Lower leg skin (tissue), 3 donors: ENCODE measurements around the gene LYSMD2.

Experiments
- POLR2A ChIP-seq, 2 donors: fragments of 450-650 bp; IDR thresholded peaks; one replicate each; pipeline ENCODE4 v1.6.1; 2016 to 2017; ENCODE audit warnings: antibody characterized with exemption in 2 of 2, mild to moderate bottlenecking in 1 of 2, moderate library complexity in 1 of 2
- TF ChIP-seq, protein P1 (sequence below), 3 donors: fragments of 450-650 bp; IDR thresholded peaks; one replicate each; pipeline ENCODE4 v1.5.1; 2016; ENCODE audit warnings: antibody characterized with exemption in 3 of 3, mild to moderate bottlenecking in 3 of 3, moderate library complexity in 2 of 3

DNA sequence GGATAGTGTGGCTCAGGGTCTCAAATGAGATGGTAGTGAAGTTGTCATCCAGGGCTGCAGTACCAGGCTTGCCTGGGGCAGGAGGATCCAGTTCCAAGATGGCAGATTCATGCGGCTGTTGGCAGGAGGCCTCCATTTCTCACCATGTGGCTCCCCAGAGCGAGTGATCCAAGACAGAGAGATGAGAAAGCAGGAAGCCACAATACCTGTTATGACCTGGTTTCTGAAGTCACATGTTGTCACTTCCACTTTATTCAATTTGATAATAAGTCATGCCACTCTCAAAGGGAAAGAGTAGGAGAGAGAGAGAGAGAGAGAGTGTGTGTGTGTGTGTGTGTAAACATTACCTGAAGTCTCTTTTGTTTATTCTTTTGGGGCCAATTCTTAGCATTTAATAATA is 44.1 kb upstream of the LYSMD2 start:
- TF ChIP-seq, protein P1, sequence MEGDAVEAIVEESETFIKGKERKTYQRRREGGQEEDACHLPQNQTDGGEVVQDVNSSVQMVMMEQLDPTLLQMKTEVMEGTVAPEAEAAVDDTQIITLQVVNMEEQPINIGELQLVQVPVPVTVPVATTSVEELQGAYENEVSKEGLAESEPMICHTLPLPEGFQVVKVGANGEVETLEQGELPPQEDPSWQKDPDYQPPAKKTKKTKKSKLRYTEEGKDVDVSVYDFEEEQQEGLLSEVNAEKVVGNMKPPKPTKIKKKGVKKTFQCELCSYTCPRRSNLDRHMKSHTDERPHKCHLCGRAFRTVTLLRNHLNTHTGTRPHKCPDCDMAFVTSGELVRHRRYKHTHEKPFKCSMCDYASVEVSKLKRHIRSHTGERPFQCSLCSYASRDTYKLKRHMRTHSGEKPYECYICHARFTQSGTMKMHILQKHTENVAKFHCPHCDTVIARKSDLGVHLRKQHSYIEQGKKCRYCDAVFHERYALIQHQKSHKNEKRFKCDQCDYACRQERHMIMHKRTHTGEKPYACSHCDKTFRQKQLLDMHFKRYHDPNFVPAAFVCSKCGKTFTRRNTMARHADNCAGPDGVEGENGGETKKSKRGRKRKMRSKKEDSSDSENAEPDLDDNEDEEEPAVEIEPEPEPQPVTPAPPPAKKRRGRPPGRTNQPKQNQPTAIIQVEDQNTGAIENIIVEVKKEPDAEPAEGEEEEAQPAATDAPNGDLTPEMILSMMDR (IDR thresholded peaks at IDR 0.05), result no peak
- TF ChIP-seq POLR2A (IDR thresholded peaks at IDR 0.05), result no peak
